ENCODE measurements around the gene TPD52L2.

Gene TPD52L2

DNA sequence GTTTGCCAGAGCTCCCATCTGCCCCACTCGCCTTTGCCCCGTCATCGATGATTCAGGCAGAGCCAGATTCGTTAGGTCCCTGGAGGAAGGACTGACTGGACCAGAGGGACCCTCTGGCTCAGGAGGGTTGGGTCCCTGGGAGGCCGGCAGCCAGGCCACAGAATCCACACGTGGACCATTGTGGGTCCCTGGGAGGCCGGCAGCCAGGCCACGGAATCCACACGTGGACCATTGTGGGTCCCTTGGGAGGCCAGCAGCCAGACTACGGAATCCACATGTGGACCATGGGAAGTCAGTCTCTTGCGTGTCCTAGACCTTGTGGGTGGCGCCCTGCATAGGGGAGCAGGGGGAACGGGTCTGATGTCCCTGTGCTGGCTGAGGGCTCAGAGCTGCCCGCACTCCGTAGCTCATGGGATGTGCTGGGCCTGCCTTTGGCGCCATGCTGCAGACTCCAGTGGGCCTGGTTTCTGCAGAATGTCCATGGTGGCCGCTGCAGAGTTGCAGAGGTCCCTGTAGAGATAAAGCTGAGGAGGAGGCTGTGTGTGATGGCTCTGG, 67.6 kb downstream of the TPD52L2 start:
- no peak for DNase-seq (ENCODE audit: low spot score)

DNA sequence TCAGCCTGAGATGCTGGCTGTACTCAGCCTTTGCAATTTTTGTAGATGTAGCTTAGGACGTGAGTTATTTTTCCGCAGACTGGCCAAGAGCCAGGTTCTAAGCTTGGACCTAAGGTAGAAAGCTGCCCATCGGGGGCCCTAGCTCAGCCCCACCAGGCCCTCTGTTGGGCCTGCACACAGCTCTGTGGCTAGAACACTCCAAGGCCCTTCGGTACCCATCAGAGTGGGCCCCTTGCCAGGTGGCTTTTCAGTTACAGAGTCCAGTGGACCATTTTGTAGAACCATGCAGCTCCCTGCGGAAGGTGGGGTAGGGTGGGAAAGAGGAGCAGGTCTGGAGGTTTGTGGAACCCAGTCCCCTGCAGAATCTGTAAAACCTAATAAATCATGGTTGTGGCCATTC, 68.6 kb downstream of the TPD52L2 start:
- no peak for DNase-seq (ENCODE audit: low spot score)

DNA sequence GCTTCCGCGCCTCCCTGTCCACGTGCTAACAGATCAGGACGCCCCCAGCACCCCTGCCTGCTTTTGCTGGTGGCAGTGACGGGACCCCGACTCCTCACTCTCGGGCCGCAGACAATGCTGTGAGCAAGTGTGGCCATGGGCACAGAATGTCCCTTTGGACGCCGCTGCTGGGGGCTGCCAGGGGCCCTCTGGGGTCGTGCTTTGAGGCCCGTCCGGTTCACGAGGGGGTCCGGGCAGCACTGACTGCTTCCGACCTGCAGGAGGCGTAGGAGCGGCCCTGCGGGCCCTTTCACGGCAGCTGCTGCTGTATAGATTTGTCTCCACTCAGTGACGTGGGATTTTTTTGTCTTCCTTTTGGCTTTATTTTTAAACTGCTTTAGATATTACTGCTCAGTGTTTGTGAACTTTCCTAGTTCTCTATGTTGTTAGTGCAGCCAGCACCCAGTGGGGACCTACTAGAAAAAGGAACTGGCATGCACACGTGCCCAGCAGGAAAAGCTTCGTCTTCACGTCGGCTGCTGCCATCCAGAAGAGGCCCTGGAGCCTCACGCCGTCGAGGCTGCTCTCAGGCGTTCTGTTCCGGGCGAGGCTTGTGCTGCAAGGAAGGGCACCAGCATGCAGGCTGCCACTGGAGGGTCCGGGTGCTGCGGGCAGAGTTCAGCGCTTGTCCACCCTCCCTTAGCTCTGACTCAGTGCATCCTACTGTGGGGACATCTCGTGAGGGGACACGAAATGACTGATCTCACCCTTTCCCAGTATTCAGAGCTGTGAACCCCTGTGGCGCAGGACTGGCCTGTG, 69.4 kb downstream of the TPD52L2 start:
- DNase-seq (ENCODE audit: low spot score), result no peak

DNA sequence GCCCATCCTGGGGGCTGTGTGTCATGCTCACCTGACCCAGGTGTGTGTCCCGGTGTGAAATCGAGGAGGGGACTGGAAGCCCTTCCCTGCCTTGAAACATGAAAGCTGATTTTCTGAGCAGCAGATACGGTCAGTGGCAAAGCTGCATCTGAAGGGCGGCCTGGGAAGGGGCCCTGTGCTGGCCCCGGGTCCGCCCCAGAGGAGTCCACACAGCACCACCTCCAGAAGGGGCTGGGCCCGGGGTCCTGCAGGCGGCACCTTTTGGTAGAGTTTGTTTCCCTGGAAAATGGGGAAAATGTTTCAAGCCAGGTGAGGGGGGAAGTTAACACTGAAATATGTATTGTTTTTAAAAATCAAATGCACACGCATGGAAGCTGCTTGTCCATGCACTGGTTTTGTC, 70.4 kb downstream of the TPD52L2 start:
- no peak for DNase-seq (ENCODE audit: low spot score)

DNA sequence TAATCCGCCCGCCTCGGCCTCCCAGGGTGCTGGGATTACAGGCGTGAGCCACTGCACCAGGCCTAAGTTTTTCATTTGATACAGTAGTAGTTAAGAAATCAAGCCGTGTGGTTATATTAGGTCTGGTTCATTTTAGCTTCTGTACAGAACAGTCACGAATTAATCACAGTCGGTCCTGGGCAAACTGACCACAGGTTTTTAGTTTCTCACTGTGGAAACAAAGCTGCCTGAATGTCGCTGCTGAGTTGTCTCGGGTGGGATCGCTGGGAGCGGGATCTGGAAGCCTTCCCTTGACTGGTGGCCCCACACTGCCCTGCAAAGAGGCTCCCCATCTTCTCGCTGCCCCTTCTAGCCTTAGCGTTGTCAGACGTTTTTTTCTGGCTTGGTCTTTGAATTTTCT, 72.5 kb downstream of the TPD52L2 start:
- DNase-seq (ENCODE audit: low spot score), result no peak

DNA sequence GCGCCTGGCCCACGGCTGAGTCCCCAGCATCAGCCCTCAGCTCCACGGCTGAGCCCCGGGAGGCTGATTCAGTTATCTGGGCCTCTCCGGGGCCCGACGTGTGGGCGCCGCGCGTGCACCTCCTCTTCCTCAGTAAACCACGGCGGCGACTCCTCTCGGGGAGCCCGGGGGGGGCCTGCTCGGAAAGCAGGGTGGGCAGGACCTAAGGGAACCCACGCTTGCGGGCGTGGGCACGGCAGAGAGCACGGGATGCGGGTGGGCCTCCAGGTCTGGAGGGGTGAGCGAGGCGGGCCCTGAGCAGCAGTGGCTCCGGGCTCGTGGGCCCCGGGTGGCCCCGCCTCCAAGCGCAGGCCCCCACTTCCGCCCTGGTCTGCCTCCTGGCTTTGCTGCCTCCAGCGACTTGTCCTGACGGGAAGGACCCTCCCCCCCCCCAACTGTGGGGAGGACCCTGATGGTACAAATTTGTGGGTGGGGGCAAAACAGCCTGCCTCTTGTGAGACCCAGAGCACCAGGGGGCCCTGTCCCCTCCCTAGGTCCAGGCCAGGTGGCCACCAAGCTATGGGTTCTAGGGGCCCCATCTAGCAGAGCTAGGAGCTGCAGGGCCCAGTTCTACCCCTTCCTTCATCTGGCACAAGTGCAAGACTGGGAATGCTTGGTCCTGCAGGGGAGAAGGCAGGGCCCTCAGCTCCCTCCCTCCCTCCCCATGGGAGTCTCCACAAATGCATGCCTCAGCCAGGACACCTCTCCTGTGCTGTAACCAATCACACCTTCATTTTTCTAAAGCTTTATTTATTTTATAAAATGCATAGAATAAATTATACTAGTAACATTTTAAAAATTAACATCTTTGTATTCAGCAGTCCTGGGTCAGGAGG, 74.2 kb downstream of the TPD52L2 start:
- DNase-seq (ENCODE audit: low spot score), result no peak

DNA sequence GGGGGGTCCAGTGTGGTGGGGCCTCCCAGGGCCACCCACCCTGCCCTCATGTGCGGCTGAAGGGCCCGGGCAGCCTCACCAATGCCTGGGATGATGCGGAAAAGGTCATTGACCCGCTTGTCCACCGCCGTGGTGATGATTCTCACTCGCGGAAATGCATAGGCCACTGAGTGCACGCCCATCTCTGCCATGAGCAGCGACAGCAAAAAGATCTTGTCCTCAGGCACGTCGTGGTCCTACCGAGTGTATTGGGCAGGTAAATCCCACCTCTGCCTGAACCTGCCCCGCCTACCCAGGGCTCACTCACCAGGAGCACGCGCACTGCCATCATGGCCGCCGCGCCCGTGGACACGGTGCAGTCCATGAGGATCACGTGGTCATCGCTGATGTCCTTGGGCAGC, 75.0 kb downstream of the TPD52L2 start:
- DNase-seq (ENCODE audit: low spot score), result no peak

DNA sequence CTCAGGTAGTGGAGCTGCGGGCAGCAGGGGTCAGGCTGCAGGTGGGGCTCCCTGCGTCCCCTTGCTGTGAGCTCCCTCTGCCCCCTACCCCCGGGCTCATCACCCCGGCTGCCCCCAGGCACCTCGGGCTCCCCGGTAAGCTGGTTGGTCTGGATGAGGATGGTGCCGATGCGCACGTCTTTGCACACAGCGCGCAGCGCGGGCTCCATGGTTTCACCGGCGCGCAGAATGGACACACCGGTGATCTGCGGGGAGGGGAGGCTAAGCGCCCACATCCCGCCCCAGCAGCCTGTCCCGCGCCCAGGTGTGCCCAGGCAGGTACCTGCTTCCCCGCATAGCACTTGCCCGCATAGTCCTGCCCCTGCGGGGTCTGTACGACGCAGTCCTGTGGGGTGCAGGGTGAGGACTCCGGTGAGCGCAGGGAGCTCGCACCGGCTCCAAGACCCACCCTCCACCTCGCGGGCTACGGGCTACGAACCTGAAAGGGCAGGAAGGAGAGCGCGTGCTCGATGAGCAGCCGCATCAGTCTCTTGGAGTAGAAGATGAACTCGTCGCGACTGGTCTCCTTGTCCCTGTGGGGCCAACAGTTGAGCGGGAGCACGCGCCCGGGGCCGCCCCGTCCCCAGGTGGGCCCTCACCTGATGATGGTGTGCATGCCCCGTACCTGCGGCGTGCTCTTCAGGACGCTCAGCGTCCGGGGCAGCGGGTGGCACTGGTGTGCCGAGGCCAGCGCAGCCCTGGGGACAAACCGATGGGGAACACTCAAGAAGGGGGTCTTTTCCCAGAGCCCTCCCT, 75.6 kb downstream of the TPD52L2 start:
- DNase-seq (ENCODE audit: low spot score), result no peak

Data from AG20443 (cell line).